Gastroesophageal sphincter (tissue), 4 donors: ENCODE results near the gene TIPRL. TPM values are rescaled to one million over a fixed set of nuclear protein-coding genes. Genes with fewer than 3 reads are reported as not detected.
"Not testable (repeated sequence)": the region's sequence is repeated elsewhere in the genome, so short reads cannot be mapped to it uniquely, and the experiment has no call there.

Experiments used
- ATAC-seq: fragments of 150-250 bp; one replicate; pipeline ENCODE4 v1.9.1; 2016; ENCODE audit warnings: mild to moderate bottlenecking, moderate library complexity
- H3K27ac ChIP-seq, 4 donors: fragments of 200-600 bp; sonication (generic) in 3 of 4; 1 replicate in 3 of 4; 2 replicates in 1 of 4; pipeline ENCODE4 v1.5.1; 2016 to 2019
- H3K27me3 ChIP-seq: fragments of 200-600 bp; sonication (generic); one replicate; pipeline ENCODE4 v1.5.1; 2019
- H3K36me3 ChIP-seq, 2 donors: fragments of 200-600 bp; sonication (generic); one replicate each; pipeline ENCODE4 v1.5.1; 2019; ENCODE audit warnings: control low read depth in 1 of 2
- H3K4me1 ChIP-seq, 3 donors: fragments of 200-600 bp; sonication (generic); 1 replicate in 2 of 3; 2 replicates in 1 of 3; pipeline ENCODE4 v1.5.1; 2016 to 2019; ENCODE audit warnings: control low read depth in 2 of 3
- H3K4me3 ChIP-seq, 2 donors: fragments of 200-600 bp; sonication (generic); one replicate each; pipeline ENCODE4 v1.5.1; 2019; ENCODE audit warnings: mild to moderate bottlenecking in 1 of 2, moderate library complexity in 1 of 2
- H3K9me3 ChIP-seq, 3 donors: fragments of 200-600 bp; sonication (generic); one replicate each; pipeline ENCODE4 v1.5.1; 2017 to 2019; ENCODE audit warnings: control low read depth in 2 of 3
- EP300 ChIP-seq: sonication (generic); formaldehyde crosslinking; IDR thresholded peaks from one replicate; pipeline ENCODE4 v1.6.1; 2017; ENCODE audit warnings: antibody characterized with exemption, mild to moderate bottlenecking
- POLR2A ChIP-seq, 2 donors: fragments of 450-650 bp; IDR thresholded peaks; one replicate each; pipeline ENCODE4 v1.6.1; 2017; ENCODE audit warnings: antibody characterized with exemption in 2 of 2, mild to moderate bottlenecking in 2 of 2, moderate library complexity in 1 of 2
- POLR2AphosphoS5 ChIP-seq: sonication (generic); formaldehyde crosslinking; IDR thresholded peaks from one replicate; pipeline ENCODE4 v1.6.1; 2017; ENCODE audit warnings: antibody characterized with exemption
- WGBS, 2 donors: methylation state at CpG; one replicate each; pipeline ENCODE4 v1.1.5; 2018; ENCODE audit warnings: low coverage in 1 of 2; 5-methylcytosine and 5-hydroxymethylcytosine counted together
- total RNA-seq, 4 donors: library from RNA; depleted of rRNA; stranded (reverse); fragments of >200 nt; gene quantifications; one replicate each; pipeline ENCODE4 v1.1.0, GENCODE V29; 2016
- TF ChIP-seq, protein P1 (sequence below), 4 experiments: fragments of 200-600 bp in 2 of 4; fragments of 450-650 bp in 2 of 4; sonication (generic) in 1 of 4; IDR thresholded peaks; one replicate each; pipeline ENCODE4 v1.5.1; 2017 to 2019; ENCODE audit warnings: antibody characterized with exemption in 4 of 4, mild to moderate bottlenecking in 2 of 4, moderate library complexity in 2 of 4

The TIPRL gene
- total RNA-seq, 4 donors from 2014 or later: 16.7 to 34.9 (median 23.5) TPM

DNA sequence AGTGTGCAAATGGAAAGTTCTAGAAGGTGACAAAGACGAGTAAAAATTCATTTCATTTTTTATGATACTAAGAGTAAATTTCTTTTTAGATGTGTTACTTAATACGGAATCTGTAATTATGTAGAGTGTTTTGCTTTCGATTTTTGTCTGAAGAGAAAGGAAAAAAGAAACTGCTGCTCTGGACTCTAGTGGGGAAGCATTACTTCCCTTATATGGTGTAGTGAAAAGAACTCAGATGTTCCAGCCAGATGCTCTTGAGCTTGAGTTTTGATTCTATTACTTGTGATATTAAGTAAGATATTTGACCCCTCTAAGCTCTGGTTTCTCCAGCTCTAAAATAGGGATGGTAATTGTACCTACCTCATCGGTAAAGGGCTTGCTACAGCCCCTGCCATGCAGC lies 29.8 kb upstream of the TIPRL start:
- peak overlapping the region; percentile 26 to 66 (median 48) for H3K27ac ChIP-seq
- H3K9me3 ChIP-seq: no peaks in the 10 kb centered on the region
- peaks cover 0 to 10% (median 0%) of the 10 kb centered on the region in 3 donors for H3K4me1 ChIP-seq
- 27 to 43% methylated on average over 4 of the region's 4 CpGs for WGBS, 2 donors
- no peak for ATAC-seq
- no peaks in the 10 kb centered on the region for H3K27me3 ChIP-seq
- no peaks in the 10 kb centered on the region for H3K36me3 ChIP-seq
- no peak overlapping the region for H3K4me3 ChIP-seq
- no peak for TF ChIP-seq POLR2A (IDR thresholded peaks at IDR 0.05)
- TF ChIP-seq, protein P1, sequence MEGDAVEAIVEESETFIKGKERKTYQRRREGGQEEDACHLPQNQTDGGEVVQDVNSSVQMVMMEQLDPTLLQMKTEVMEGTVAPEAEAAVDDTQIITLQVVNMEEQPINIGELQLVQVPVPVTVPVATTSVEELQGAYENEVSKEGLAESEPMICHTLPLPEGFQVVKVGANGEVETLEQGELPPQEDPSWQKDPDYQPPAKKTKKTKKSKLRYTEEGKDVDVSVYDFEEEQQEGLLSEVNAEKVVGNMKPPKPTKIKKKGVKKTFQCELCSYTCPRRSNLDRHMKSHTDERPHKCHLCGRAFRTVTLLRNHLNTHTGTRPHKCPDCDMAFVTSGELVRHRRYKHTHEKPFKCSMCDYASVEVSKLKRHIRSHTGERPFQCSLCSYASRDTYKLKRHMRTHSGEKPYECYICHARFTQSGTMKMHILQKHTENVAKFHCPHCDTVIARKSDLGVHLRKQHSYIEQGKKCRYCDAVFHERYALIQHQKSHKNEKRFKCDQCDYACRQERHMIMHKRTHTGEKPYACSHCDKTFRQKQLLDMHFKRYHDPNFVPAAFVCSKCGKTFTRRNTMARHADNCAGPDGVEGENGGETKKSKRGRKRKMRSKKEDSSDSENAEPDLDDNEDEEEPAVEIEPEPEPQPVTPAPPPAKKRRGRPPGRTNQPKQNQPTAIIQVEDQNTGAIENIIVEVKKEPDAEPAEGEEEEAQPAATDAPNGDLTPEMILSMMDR (IDR thresholded peaks at IDR 0.05): no peak
- no peak for TF ChIP-seq EP300
- no peak for TF ChIP-seq POLR2AphosphoS5

DNA sequence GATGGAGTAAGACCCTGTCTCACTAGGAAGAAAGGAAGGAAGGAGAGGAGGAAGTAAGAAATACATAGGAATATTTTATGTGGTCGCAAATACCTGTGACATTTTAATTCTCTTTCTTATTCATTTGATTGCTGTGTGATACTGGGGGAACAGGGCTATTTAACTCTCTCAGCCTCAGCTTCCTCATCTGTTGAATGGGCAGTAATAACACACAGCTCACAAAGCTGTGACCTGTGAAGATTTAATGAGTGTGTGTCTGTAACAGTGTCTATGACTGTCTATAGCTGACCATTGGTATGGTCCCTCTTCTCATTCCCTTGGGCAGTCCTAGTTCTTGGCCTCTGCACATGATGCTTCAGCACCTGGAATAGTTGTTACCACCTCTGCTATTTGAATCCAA lies 28.5 kb upstream of the TIPRL start:
- no peaks in the 10 kb centered on the region for H3K27me3 ChIP-seq
- no peaks in the 10 kb centered on the region for H3K9me3 ChIP-seq
- no peaks in the 10 kb centered on the region for H3K36me3 ChIP-seq
- TF ChIP-seq, protein P1 (IDR thresholded peaks at IDR 0.05): no peak
- no peak for TF ChIP-seq EP300
- no peak for TF ChIP-seq POLR2A (IDR thresholded peaks at IDR 0.05)
- no peak for TF ChIP-seq POLR2AphosphoS5
- ATAC-seq: no peak
- no peak overlapping the region for H3K27ac ChIP-seq
- 100% methylated on average over 1 of the region's 1 CpG for whole genome bisulfite sequencing, 2 donors
- H3K4me3 ChIP-seq: no peak overlapping the region
- H3K4me1 ChIP-seq: peaks cover 0 to 10% (median 0%) of the 10 kb centered on the region in 3 donors

DNA sequence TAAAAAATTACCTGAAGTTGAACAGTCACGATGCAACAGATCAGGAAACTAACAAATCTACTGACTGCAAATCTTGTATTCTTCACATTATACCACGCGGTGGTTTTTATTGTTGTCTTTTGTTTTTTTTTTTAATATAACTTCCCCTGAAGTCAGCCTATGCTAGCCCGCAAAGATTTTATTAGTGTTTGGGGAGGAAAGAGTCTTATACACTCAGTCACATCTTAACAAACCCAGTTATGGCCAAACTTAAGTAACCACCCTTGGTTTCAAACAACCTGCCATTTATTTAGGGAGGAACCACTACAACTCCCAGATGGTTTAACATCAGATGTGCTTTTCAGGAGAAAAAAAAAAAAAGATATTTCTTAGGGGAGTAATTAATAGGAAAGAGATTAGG lies 26.8 kb upstream of the TIPRL start:
- no peak for ATAC-seq
- Histone ChIP-seq H3K4me3 (no peak overlapping the region), H3K27ac (no peak overlapping the region), H3K27me3 (no peaks in the 10 kb centered on the region), H3K36me3 (no peaks in the 10 kb centered on the region), H3K9me3 (no peaks in the 10 kb centered on the region), H3K4me1 (peaks cover 0 to 5% (median 0%) of the 10 kb centered on the region in 3 donors)
- TF ChIP-seq POLR2AphosphoS5 (no peak), POLR2A (IDR thresholded peaks at IDR 0.05) (no peak), EP300 (no peak)
- WGBS, 2 donors: 93 to 97% methylated on average over 4 of the region's 4 CpGs

DNA sequence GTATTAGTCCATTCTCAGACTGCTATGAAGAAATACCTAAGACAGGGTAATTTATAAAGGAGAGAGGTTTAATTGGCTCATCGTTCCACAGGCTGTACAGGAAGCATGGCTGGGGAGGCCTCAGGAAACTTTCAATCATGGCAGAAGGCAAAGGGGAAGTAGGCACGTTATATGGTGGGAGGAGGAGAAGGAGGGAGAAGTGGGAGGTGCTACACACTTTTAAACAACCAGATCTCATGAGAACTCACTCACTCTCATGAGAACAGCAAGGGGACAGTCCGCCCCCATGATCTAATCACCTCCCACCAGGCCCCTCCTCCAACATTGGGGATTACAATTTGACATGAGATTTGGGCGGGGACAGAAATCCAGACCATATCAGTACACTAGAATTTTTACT lies 24.1 kb upstream of the TIPRL start:
- H3K4me3 ChIP-seq, H3K27ac ChIP-seq, ATAC-seq, H3K27me3 ChIP-seq, H3K36me3 ChIP-seq, H3K4me1 ChIP-seq: not testable (repeated sequence)
- WGBS, 2 donors: 69 to 73% methylated on average over 3 to 4 of the region's 4 CpGs
- peaks cover 0 to 13% (median 3%) of the 10 kb centered on the region in 3 donors for H3K9me3 ChIP-seq

DNA sequence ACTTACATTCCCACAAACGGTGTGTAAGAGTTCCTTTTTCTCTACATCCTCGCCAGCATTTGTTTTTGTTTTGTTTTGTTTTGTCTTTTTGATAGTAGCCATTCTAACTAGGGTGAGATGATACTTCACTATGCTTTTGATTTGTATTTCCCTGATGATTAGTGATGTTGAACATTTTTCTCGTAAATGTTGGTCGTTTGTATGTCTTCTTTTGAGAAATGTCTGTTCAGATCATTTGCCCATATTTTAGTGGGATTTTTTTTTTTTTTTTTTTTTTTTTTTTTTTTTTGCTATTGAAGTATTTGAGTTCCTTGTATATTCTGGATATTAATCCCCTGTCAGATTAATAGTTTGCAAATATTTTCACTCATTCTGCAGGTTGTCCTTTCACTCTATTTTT lies 22.9 kb upstream of the TIPRL start:
- WGBS, 2 donors: 90 to 92% methylated on average over 4 of the region's 4 CpGs
- H3K27me3 ChIP-seq: no peaks in the 10 kb centered on the region
- peaks cover 3 to 24% (median 3%) of the 10 kb centered on the region in 3 donors for H3K9me3 ChIP-seq
- no peak for ATAC-seq
- no peak overlapping the region for H3K4me3 ChIP-seq
- TF ChIP-seq POLR2A (IDR thresholded peaks at IDR 0.05) (no peak), EP300 (no peak), POLR2AphosphoS5 (no peak)
- TF ChIP-seq, protein P1 (IDR thresholded peaks at IDR 0.05): no peak
- H3K4me1 ChIP-seq: no peaks in the 10 kb centered on the region
- no peak overlapping the region for H3K27ac ChIP-seq
- no peaks in the 10 kb centered on the region for H3K36me3 ChIP-seq

DNA sequence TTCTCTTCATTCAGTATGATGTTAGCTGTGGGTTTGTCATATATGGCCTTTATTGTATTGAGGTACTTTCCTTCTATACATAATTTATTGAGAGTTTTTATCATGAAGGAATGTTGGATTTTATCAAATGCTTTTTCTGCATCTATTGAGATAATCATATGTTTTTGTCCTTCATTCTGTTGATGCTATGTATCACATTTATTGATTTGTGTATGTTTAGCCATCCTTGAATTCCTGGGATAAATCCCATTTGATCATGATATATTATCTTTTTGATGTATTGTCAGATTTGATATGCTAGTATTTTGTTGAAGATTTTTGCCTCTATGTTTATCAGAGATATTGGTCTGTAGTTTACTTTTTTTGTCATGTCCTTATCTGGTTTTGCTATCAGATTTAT lies 21.1 kb upstream of the TIPRL start:
- H3K4me3 ChIP-seq: no peak overlapping the region
- no peak for ATAC-seq
- H3K27ac ChIP-seq: no peak overlapping the region
- no peaks in the 10 kb centered on the region for H3K36me3 ChIP-seq
- TF ChIP-seq, protein P1 (IDR thresholded peaks at IDR 0.05): no peak
- TF ChIP-seq POLR2AphosphoS5 (no peak), POLR2A (IDR thresholded peaks at IDR 0.05) (no peak), EP300 (no peak)
- no peaks in the 10 kb centered on the region for H3K4me1 ChIP-seq
- H3K9me3 ChIP-seq: peaks cover 3 to 24% (median 3%) of the 10 kb centered on the region in 3 donors
- H3K27me3 ChIP-seq: no peaks in the 10 kb centered on the region
